Lung microvascular endothelial cell (primary cell): Measurements from ENCODE around the gene JAZF1. TPM values are rescaled to one million over a fixed set of nuclear protein-coding genes. Genes with fewer than 3 reads are reported as not detected.
"Not testable (repeated sequence)": the region's sequence is repeated elsewhere in the genome, so short reads cannot be mapped to it uniquely, and the experiment has no call there.

Experiments used
- DNase-seq, 2 donors: peaks; one replicate each; pipeline versions ENCODE4 v3.0.0 to v3.0.0-alpha.2; 2010; ENCODE audit warnings: low read depth in 2 of 2
- total RNA-seq: library from RNA; depleted of rRNA; stranded (reverse); fragments of >200 nt; gene quantifications from 2 replicates; pipeline ENCODE4 v1.2.1, GENCODE V29; 2014

The JAZF1 gene
- total RNA-seq, 1 donor from 2014 or later: 1.4 TPM

DNA sequence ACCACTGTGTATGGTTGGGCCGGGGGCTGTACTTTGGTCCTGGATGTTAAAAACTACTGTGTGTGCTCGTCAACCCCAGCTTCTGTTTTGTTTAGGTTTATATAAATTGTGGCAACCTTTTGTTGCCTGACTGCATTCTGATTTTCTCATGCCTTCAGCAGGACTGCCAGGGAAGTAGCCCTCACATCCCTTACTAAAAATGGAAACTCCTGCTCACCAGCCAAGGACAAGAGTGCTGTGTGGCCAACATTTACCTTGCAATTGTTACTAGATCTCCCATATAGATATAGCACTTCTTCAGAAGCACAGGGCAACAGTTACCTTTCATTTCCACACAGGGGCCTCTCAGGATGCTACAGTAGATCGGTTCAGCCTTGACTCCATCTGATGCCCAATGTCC, 266.2 kb downstream of the JAZF1 start:
- no peak for DNase-seq

DNA sequence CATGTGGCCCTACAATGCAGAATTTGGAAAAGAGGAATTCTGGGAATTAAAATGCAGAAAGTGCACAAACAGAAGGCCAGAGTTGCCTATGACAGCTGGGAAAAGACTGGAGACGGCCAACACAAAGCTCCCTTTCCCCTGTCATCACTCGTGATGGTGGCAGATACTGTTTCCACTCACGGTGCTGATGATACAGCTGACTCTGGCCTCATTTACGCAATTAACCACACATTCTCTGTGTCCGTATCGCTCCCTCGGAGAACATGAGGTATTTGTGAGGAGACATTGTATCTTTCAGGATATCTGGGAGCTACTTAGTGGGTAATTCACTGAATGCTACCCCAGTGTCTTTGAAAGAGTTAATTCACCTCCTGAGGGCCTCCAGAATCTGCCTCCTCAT, 267.8 kb downstream of the JAZF1 start:
- no peak for DNase-seq

DNA sequence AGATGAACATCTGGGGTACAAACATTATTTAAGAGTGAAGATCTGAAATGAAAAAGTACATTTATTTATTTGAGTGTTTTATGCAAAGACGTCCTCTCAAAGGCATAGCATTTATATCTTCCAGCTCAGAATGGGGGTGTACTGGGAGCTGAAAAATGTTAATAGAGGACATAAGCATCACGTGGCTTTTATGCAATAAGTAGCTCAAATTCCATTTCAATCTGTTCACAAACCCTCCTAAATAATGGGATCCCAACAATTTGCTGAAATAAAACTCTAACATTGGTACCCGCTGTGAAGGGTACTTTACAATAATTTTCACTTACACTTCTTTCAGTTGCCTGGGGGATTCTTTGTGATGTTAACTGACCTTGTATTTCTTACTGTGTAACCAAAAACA, 268.7 kb downstream of the JAZF1 start:
- no peak for DNase-seq

DNA sequence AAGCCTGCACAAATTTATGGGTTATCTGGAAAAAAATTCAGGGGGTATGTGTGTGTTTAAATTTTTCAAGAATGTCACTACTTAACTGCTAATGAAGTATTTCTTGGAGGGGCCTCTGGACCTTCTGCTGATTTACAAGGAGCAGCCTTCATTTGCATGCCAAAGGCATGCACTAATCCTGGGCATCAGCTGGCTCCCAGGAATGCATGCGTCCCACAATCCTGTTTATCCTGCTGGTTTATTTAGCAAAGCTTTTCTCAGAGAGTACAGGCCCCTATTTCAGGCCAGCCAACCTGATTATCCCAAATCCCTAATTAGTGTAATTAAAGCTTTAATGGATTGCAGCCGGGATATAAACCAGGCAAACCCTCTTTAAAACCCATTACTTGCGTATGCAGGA, 270.3 kb downstream of the JAZF1 start:
- DNase-seq: no peak

DNA sequence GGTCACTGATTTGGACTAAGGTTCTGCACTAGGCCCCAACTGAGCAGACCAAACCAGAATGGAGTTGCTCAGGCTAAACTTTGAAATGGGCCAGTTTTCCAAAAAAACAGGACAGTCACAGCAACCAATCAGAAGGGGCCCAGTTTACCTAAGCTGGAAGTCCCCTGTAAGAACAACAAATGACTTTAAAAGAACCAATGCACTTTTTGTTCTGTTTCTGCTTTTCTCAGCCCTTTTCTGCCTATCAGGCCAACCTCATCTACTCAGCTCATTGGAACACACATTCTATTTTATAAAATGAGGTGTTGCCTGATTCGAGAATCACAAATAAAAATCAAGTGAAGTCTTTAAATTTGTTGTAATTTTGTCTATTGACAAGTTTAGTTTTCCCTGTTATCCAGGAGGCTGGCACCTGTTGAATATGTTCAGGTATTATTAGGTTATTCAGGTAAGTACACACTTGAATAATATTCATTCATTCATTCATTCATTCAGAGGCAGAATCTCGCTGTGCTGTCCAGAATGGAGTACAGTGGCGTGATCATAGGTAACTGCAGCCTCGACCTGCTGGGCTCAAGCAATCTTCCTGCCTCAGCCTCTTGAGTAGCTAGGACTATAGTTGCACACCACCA, 271.9 kb downstream of the JAZF1 start:
- DNase-seq: no peak

DNA sequence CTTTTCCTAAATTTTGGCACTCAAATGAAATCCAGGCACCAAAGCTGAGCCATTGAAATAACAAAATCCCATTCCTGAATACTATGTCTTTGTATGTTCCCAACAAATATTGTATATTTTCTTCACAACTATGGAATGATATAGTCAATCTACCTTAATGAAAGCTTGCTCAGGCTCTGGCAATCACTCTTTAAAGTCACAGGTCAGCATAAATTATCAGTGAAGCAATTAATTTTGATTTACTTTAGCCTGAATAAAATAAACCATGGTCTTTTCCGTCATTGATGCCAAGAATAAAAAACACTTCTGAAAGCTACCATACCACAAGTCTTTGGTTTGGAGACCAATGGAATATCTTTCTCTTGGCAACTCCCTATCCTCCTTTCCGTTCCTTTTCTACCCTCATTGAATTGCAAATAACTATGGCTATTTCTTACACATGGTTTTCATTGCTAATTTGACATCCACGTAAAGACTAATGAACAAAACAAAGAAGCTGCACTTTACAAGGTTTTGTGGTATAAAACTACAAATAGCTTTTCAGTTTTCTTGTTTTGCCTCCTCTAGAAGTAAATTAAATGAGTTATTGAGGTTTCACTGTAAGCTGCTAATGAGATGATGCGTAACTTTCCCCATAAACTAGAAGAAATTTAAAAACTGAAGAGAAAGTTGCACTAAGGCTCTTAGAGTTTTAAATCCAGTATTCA, 274.1 kb downstream of the JAZF1 start:
- no peak for DNase-seq

DNA sequence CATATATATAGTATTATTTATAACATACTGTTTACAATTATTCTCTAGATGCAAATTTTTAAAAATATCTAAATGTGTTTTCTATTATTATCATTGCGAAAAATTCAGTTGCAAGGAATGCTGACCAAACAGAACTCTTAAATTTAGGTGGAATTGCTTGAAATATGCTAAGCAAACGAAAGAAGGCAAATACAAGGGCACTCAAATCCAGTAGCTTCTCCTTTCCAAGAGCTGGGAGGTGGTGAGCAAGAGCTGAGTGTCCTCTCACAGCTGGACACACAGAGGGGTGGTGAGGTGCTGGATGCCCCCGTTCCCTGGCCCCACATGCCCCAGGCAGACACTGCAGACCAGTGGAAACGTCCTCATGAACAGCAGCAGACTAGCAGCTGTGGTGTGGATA, 274.6 kb downstream of the JAZF1 start:
- DNase-seq: no peak

DNA sequence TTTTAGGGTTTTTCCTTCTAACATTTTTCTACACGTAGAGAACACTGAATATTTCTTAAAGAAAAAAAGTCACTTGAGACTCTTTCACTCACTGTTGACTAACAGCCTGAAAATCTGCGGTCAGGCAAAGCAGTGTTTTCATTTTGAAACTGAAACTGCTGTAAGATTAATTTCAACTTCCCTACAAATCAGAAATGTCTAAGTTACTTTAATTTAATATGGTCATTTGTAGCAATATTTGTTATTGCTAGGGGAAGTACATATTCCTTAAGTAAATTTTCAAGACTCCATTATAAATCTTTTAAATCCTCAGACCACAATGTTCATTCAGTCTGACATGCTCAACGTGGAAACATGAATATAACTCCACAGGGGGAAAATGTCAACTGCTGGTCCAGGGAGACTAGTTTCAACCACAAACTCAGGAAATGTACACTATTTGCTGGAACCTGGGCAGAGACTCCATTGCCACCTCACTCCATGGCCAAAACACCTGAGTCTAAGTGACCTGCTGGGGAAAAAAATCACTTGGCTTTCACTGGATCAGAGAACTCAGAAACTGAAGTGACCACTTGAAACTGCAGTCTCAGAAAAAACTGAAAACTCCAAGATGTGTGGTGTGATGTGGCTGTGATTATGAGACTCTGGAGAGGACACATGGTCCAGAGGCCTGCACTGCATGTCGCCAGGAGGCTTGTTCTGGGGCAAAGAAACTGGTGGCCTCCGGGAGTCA, 279.4 kb downstream of the JAZF1 start:
- peak; percentile 42 to 63 for DNase-seq

DNA sequence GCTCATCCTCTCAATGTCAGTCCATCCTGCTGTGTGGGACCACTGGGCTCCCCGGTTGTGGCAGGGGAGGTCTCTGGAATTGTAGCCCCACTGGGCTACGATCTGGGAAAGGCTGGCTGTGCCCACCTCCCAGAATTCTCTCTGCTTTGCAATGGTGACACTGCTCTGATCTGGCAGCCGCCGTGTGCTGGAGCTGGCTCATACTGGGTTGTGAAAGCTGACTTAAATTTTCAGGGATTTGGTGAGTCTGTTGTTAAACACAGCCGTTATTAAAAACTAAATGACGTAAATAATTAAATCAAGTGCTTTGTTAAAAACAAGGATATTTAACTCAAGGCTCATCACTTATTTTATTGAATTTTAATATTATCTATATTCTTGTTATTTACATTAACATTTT, 280.6 kb downstream of the JAZF1 start:
- no peak for DNase-seq

DNA sequence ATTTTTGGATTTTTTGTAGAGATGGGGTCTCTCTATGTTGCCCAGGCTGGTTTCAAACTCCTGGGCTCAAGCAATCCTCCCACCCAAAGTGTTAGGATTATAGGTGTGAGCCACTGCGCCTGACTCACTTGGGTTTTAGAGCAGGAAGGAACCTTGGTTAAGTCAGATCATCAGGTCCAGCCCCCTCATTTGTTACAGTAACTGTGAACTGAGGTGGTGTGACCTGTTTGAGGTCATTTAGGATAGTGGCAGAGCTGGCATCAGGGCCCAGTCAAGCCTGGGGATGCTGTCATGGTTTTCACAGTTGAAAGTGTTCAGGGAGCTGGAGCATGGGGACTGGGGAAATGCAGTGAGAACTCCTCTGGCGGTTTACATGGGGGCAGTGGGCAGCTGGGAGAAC, 281.0 kb downstream of the JAZF1 start:
- no peak for DNase-seq

DNA sequence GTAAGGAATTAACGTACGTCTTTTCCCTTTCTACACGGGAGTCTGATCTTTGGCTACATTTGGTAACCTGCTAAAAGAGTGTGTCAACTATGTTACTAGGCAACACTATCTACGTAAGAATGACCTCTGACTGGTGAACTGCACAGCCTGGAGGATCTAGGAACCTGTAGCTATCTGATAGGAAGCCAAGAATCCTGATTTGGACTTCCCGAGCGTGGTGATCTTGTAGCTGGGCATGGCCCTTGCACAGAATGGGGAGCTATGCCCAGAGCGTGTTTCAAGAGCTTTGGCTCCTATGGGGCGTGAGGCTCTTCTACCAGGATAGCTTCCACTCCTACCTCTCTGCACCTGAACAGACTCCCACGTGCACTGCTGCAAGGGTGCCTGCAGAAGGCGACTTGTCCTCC, 283.2 kb downstream of the JAZF1 start:
- DNase-seq: peak in 1 of 2 donors; percentile 7

DNA sequence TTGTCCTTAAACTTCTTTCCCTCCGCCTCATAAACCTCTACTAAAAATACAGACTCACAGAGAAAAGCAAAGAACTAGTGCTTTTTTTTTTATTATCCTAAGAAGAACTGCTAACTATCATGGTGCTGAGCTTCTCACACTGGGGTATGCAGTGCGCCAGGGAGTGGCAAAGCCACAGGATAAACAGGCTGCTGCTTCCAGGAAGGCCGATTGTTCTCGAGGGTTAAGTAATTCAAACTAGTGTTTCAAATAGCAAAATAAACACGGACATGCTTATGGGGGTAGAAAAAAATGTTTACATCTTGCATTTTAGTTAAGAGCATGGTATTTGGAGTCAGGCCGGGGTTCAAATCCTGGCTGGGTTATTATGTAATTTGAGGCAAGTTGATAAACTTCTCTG, 283.6 kb downstream of the JAZF1 start:
- DNase-seq: peak in 1 of 2 donors; percentile 71

DNA sequence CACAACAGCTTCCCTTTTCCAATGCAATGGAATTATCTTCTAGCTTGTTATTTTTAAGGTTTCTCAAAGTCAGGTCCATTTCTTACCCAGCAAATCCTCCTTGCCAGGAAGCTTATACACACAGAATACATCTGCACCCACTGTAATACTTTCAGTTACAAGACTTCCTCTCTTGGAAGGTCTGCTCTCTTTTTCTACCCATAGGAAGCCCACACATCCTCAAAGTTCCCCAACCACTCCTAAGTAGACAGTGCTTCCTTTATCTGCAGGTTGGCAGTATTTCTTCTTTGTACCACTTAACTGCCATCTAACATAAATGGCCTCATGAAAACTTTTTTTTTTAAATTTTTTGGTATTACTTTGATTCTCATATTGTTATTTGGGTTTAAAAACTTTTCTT, 285.0 kb downstream of the JAZF1 start:
- peak in 1 of 2 donors; percentile 12 for DNase-seq

DNA sequence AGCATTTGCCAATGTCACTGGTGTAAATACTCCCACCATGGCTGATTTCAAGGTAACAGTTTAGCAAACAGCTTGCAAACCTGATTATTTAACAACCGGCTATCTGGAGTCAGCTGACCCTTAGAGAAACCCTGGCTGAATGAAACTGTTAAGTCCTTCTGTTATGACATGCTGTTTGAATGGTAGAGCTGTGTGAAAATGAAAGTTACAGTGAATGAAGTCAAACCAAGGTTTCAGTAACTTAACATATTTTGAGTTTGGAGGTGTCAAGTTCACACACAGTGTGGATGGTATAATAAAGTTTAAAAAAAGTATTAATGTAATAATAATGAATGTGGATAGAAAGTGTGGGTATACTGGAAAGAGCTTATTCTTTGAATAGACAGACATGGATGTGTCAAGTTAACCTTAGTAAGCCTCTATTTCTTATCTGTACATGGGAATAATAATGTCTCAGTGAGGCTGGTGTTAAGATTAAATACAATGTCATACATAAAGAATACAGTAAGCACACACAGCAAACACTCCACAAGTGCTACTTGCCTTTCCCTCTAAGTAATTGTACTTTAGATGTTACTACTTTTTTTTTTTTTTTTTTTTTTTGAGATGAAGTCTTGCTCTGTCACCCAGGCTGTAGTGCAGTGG, 290.3 kb downstream of the JAZF1 start:
- no peak for DNase-seq

DNA sequence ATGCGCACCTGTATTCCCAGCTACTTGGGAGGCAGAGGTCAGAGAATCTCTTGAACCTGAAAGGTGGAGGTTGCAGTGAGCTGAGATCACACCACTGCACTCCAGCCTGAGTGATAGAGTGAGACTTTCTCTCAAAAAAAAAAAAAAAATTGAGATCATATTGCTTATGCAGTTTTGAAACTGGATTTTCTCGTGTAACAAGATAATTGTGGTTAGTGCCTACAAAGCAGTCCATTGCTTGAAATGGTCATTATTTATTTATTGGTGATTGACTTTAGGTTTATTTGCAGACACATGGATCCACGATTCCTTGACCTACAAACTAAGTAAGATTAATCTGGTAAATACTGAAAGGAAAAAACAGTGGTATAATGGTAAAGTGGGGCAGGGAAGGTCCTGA, 290.8 kb downstream of the JAZF1 start:
- DNase-seq: no peak

DNA sequence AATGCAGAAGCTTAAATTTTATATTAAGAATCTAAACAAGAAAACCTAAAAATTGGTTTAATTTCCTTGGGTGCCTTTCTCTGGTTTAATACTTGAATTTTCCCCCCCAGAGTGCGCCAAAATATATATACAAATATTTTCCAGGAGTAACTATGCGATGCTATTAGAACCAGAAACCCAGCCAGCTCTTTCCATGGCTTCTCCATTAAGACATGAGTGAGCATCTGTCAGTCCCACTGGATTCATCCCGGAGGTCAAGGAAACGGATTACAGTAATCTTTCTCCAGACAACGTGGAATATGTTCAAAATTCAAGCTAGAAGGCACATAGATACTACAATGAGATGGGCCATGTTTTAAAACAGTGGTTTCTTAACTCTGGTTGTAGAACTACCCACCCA, 291.9 kb downstream of the JAZF1 start:
- no peak for DNase-seq

DNA sequence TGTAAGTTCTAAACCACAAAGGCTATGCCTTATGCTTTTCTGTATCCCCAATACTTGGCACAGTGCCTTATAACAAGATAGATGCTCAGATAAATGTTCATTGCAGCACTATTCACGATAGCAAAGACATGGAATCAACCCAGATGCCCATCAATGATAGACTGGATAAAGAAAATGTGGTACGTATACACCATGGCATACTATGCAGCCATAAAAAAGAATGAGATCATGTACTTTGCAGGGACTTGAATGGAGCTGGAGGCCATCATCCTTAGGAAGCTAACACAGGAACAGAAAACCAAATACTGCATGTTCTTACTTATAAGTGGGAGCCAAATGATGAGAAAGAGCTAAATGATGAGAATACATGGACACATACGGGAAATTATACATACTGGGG, 293.9 kb downstream of the JAZF1 start:
- not testable (repeated sequence) for DNase-seq

DNA sequence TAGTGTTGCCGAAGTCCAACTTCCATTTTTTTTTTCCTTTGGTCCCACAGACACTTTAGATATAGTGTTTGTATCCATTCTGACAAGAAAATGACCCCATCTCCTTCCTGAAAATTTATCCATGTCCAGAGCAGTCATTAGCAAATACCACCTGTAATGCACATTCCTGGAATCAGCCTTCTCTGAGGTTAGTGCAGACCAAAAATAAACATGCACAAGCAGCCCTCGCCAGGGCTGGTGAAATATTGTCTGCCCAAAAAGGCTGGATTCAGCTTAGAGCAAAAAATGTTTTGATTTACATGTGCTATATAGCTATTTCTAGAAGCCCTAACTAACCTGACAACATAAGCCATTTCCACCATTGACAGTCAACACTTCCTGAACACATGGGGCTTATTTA, 294.9 kb downstream of the JAZF1 start:
- DNase-seq: no peak

DNA sequence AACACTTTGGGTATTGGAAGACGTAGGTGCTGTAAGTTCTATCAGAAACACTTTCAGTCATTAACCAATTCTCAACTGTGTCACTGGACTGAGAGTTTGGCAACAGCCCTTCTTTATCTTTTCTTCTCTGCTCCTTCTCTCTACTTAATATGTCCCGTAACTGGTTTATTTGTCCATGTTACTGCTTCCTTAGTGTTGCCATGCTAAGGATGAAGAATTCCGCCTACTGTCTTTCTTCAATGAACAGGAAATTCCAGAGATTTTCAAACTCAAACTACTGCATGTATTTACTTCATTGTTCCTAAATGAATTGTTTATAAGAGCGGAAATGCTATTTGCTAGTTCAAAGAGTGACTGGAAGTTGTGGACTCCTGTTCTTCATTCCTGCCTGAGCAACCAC, 296.9 kb downstream of the JAZF1 start:
- DNase-seq: peak in 1 of 2 donors; percentile 82

DNA sequence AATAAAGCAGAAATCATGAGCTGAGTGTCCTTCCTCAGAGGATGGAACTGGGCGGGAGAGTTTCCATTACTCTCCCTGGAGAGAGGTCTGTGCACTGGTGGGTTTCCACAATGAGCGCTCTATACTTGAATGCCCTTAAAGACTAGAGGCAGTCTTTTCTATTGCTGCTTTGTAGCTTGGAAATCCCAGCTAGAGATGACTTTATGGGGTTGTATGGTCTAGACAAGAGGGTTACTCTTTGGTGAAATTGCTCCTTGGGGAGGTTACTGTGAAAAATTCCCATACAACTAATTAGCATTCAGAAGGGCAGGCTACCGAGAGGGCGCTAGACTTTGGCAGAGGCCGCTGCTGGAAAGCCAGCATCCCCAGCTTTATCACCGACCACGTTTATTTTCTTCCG, 303.8 kb downstream of the JAZF1 start:
- DNase-seq: no peak

DNA sequence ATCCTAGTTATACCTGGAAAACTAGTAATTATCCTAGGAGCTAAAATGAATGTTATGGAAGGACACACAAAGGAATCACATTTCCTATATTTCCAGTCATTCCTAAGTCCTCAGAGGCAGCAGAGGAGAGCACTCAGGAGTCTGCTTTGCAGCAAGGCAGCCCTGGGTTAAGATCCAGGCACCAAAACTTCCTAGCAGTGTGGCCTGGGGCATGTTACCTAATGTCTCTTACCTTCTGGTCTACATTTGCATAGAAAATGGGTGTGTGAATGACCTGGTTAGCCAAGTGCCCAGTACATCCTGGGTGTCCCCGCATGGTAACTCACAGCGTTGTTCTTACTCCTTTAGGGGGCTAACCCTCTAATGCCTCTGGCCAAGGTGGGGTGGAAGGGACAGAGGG, 304.8 kb downstream of the JAZF1 start:
- DNase-seq: no peak

DNA sequence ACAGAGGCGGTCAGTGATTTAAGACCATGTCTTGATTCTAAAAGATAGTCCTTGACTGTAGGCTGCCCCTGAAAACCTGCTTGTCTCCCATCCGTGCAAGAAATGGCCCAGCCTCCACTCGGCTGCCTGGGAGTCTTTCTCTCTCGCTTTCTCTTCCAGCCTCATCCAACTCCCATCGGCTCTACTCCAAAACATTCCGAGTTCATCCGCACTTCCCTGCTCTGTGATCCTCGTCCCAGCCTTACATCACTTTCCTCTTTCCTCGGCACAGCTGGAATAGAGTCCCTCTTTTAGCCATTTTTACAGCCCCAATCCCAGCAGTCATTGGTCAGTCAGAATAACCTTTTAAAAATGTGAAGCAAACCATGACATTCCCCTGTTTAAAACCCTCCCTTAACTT, 305.5 kb downstream of the JAZF1 start:
- DNase-seq: no peak
